Activated CD4-positive, CD25-positive, alpha-beta regulatory T cell treated with anti-CD3 and anti-CD28 coated beads, Interleukin-2, amount 50 U/mL, for 16 hours (primary cell): ENCODE data around the gene MYBPH.

Experiments
- DNase-seq: peaks from one replicate; pipeline ENCODE4 v3.0.0-alpha.2; 2020; ENCODE audit warnings: low read depth, low spot score

The MYBPH gene

DNA sequence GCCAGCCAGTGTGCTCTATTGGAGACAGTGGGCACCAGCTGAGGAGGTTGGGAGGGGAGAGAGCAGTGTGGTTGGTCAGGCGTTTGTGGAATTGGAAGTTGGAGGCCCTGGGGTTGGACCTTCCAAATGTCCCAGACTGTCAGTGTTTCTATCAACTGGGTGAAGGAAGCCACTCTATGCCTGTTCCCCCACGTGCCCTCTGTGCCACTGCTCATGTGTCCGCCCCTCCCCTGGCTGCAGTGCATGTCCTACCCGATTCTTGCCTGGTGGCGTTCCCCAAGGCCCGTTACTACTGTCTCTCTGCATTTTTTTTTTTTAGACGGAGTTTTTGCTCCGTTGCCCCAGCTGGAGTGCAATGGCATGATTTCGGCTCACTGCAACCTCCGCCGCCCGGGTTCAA is 27.0 kb downstream of the MYBPH start:
- no peak for DNase-seq

DNA sequence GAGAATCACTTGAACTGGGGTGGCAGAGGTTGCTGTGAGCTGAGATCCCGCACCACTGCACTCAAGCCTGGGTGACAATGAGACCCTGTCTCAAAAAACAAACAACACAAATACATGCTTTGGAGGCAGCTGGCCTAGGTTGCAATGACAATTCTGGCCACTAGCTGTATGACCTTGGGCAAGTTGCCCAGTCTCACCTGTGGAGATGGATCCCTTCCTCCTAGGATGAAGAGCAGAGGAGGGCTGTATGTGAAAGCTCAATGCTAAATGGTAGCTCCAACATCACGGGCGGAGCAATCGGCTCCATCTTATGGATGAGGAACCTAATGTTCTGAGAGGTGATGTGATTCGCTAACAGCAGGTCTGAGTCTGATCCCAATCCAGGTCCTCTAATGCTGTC is 27.5 kb downstream of the MYBPH start:
- DNase-seq = no peak

DNA sequence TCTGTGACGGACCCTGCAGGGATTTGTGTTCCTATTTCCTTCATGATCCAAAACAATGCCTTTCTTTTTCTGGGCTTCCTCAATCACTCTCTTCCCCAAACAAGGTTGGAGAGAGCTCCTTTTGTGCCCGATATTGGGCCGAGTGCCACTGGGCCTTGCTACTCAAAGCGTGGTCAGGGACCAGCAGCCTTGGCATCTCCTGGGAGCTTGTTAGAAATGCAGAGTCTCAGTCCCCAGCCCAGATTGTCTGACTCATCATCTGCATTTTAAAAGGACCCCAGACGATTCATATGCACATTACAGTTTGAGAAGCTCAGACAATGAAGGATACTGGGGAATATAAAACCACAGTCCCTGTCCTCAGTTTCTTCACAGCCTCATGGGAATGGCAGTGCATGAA is 28.2 kb downstream of the MYBPH start:
- DNase-seq = no peak

DNA sequence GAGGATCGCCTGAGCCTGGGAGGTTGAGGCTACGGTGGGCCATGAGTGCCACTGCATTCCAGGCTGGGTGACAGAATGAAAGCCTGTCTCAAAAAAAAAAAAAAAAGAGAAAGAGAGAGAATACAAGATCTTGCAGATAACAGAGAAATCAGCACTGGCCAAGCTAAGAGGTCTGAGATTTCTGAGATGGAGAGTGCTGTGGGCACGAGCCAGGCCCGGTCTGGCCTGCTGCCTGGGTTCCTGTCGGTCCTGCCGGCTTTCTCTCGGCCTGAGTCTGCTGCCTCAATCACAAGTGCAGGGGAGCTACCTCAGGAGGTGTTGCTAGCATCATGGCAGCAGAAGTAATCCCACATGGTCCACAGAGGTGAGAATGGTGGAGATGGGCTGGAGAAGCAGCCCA is 29.1 kb downstream of the MYBPH start:
- DNase-seq = no peak

DNA sequence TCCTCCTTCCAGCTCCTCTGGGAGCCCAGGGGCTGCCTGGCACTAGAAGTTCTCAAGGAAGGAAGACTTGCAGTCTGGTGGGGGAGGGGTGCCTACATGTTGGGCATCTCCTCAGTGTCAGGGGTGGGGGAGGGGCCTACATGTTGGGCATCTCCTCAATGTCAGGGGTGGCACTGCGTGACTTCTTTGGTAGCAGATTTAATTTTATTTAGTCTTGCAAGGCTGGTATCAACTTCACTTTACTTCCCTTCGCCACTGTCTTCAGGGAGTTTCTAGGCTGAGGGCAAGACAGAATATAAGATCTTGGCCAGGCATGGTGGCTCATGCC is 29.6 kb downstream of the MYBPH start:
- DNase-seq = no peak

DNA sequence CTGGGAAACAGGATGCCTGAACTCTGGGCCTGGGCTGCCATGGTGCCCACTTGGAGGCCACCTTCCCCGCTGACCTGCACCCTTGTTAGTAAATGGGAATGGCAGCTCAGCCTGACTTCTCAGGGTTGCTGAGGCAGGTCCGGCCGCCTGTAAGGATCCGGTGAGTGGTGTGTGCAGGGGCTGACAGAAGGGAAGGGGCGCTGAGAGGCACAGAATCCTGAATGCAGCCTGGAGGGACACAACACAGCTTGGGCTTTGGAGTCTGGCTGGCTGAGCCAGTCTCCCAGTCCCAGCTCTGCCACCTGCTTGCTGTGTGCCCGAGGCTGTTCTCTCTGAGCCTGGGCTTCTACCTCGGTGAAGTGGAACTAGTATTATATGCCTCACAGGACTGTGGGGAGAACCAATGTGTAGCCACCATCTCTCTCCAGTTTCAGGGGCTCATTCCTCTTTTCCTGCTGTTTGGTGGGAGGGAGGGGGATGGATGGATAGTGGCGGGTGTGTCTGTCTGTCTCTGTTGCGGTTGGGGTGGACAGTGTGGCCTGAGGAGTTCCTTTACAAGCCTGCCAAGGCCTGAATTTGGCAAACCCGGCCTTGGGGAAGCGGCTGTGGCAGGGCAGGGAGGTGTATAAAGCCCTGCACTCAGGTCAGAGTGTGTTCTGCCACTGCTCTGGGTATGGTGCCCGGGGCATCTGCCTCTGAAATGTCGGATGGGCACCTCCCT is 30.1 kb downstream of the MYBPH start:
- no peak for DNase-seq

DNA sequence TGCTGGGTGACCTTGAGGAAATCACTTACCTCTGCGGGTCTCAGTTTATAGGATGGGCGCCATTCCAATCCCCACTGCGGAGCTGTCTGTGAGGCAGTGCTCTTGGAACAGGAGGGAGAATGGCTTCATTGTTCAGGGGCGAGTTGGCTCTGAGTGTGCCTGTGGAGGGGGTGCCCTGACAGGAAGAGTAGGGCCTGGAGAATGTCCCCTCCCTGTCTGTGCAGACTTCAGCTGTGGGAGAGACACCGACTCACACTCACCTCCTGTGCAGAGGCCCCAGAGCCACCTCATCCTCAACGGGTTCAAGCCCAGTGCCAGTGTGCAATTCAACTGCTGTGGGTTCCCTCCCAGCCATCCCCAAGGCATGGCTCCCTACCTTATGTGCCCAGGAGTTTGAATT is 31.0 kb downstream of the MYBPH start:
- no peak for DNase-seq

DNA sequence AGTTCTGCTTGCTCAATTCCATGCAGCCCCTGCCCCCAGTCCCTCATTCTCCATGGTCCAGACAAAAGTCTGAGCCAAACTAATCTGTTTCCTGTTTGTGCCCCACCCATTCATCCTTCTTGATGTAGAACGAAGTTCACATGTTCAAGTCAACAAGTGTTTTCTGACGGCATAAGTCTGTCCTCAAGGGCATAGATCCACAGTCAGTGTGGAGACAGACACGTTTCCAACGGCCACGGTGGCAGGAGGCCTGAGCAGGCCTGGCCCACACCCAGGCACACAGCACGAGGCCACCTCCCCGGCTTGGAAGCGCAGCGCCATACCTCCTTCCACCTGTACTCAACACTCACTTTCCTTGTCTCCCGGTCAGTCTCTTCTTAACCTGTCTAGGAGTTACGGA is 32.0 kb downstream of the MYBPH start:
- no peak for DNase-seq

DNA sequence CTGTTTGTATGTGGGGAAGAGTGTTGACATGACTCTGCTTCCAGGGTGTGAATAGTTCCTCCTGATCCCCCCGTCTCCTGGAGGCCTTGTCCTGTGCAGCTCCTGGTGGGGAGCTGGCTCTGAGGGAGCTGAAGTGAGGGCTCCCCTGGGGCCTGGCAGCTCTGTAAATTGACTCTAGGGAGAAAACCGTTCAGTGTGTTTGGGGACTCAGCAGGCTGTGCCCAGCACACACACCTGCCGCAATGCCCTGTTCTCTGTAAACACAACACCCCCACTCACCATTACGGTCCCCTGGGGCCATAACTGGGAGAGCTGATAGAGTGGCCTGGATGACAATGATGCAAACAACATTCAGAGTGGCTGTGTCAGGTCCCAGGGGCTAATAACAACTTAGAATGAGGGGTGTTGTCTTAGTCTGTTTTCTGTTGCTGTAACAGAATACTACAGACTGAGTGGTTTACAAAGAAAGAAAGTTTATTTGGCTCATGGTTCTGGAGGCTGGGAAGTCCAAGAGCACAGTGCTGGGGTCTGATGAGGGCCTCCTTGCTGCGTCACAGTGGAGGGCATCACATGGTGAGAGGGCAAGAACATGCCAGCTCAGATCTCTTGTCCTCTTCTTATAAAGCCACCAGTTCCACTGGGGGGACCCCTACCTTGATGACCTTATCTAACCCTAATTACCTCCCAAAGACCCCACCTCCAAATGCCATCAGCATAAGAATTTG is 32.8 kb downstream of the MYBPH start:
- no peak for DNase-seq

DNA sequence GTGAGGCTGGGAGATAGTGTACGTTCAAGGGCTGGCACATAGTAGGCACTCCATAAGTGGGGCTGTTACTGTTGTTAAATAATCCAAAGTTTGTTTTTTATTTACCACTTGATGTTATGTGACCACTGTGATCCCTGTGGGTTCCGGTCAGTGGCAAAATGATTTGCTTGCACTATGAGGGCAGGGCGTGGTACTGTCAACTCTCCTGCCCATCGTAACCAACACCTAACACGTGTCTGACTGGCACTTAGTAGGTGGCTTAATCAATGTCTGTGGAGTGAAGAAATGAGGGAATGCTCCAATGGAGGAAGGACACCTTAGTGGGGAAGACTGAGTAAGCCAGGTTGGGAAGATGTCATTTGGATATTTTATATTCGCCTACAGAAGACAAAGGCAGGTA is 33.5 kb downstream of the MYBPH start:
- DNase-seq = no peak

DNA sequence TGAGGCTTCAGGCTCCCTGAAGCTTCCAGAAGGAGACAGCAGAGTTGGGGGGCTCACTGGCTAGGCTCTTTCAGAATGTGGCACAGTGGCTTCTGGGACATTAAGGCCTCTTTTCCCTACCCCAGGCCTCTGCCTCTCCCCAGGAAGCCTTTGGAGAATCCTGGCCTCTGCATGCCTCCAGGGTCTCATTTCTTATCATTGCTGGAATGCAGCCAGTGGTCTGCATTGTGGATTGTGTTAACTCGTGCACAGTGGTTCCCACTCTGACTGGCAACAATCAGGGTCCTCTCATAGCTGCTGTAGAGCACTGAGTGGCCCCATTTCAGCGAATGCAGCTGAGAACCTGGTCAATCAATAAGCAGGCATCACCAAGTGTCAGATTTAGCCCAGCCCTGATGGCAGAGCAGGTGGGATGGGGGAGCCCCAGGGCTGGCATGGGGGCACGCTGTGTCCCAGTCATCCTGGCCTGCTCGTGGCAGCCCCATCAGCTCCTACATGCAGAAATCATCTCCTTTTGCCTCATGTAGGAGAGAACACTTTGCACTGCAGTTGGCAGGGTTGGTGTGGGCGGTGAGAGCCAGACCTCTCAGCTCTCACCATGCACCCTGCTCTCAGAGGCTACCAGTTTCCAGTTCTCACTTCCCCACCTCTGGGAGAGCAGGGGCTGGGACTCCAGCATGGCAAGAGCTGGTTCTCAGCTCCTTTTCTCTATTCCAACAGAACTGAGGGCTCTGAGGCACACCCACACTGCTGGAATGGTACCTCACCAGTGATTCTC is 34.7 kb downstream of the MYBPH start:
- no peak for DNase-seq

DNA sequence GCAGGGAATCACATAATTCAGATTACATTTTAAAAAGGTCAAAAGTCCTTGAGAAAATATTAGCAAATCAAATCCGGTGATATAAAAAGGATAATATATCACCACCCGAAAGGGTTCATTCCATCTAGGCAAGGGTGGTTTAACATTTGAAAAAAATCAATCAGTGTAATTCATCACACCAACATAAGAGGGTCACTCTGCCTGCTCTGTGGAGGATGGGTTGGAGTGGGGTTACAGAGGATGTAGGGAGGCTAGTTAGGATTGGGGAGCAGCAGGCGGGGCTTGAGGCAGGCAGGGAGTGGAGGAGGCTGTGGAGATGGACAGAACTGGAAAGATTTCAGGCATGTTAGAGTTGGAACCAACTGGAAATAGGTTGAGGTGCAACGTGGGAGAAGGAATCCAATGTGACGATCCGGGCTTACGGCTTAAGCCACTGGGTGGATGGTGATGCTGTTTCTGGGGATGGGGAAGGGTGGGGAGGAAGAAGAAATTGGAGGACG is 35.6 kb downstream of the MYBPH start:
- DNase-seq = no peak

DNA sequence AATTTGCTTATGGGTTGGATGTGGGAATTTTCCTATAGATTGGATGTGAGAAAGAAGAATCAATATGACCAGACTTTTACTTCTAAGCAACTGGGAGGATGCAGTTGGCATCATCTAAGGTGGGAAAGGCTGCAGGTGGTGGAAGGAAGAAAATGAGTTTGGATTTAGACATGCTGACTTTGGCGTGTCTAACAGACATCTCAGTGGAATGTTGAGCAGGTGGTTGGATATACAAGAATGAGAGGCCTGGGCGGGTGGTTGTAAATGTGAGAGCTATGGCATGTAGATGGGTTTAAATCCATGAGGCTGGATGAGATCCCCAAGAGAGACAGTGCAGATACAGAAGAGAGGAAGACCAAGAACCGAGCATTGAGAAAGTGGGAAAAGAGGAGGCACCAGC is 37.6 kb downstream of the MYBPH start:
- DNase-seq = no peak

DNA sequence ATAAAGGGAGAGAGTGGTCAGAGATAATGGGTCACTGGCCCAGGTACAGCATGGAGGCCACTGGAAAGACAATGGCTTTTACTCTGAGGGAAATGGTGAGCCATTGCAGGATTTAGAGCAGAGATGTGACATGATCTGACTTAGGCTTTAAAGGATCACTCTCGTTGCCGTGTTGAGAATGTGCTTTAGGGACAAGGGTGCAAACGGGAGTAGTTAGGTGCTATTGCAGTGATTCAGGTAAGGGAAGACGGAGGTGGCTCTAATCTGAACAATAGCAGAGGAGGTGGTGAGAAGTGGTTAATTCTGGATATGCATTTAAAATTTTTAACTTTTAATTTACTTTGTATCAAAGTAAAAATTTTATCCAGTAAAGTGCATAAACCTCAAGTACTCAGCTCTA is 38.3 kb downstream of the MYBPH start:
- no peak for DNase-seq

DNA sequence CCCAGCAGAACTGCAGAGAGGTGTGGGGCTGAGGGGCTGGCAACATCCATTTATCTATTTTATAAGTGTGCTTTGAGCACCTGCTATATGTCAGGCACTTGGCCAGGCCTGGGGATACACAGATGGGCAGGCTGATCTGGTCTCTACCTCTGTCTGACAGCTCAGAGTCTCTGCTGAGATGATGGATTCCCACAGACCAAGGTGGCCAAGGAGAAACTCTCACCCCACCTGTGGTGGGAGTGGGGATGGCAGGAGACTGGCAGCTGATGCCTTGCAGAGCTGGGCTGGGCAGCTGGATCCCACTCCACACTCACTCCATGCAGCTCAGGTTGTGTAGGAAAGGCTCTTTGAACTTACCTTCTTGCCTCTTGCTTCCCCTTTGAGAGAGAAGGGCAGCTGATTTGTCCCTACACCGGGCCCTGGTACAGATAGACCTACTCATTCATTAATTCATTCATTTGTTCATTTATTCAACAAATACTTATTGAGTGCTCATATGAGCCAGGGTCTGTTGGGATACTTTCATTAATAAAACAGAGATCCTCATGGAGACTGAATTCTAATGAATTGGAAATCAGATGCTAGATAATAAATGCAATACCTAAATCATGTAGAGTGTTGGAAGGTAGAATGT is 39.1 kb downstream of the MYBPH start:
- no peak for DNase-seq

DNA sequence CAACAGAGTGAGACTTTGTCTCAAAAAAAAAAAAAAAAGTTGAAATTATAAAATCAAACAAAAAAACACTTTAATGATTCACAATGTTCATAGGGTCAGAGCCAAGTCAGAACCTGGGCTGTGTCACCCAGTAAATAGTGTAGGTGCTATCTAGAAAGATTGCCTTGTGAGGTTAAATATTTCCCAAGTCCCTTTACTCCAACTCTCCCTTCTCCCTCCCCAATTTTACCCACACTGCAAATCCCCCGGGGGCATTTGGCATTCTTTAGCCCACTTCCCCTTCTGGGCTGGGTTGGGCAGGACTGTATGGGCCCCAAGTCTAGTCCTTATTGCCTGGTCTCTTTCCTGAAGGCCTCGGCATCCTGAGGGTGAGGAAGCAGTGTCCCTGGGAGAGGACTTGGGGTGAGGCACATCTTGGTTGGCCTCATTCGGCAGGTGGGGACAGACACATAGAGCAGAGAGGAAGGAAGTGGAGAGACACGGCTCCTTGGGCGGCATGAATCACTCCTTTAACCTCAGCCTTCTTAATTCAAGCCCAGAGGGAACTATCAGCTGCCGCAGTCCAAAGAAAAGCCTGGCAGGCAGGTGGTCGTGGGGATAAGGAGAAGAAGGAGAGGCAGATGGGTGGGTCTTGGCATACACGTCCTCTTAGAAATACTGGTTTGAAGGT is 39.9 kb downstream of the MYBPH start:
- DNase-seq = no peak

DNA sequence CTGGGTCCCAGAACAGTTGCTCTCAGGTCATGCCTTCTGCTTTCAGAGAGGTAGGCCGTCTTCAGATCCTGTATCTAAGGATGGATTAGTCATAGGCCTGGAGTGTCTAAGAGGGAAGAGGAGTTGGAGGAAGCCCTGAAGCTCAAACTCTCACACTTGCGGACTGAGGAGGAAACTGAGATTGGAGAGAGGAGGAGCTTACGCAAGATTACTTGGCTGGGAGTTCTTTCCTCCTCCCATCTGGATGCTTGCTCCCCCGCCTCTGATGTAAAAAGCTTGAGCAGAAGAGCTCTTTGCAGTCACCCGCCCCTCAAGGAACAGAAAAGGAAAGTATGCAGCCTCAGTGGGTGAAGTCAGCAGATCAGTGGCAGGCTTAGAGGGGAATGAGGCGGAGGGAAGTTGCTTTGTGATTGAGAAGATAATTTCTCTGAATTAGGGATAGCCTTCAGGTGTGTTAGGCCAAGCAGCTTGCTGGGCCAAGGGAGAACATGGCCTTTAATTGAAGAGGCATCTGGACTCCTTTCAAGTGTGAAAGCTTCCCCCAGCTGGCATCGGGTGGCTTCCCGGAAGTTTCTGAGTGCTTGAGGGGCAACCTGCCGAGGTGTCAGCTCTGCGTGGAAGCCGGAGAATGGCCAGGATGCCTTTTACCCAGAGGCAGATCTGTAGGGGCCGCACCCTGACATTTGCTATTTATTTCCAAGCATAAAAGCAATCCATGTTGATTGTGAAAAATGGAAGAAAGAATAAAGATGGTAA is 41.5 kb downstream of the MYBPH start:
- DNase-seq = no peak

DNA sequence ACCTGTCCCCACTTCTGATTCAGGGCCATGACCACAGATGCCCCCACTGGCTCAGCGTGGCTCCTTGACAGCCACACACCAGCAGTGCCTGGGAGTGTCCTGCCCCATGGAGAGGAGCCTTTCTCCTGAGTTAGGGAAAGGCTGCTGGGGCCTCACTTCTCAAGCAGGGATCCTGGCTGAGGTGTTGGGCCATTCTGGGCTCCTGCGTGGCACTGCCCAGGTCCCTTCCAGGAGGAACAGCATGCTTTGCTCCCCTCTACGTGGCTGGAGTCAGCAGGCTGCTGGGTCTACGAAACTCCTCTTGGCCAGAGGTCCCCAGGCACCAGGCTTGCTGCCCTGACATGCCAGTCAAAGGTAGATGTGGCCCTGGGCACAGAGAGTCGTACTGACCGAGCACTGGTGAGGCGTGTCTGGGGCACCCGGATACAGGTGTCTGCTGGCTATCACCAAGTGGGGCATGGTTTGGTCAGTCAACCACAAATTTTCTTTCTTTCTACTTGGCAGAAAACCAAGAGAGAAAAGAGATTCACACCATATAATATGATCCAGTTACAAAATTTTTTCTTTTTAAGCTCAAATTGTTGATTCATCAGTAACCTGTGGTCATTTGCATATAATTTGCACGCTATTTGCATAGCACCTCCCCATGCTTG is 44.0 kb downstream of the MYBPH start:
- no peak for DNase-seq

DNA sequence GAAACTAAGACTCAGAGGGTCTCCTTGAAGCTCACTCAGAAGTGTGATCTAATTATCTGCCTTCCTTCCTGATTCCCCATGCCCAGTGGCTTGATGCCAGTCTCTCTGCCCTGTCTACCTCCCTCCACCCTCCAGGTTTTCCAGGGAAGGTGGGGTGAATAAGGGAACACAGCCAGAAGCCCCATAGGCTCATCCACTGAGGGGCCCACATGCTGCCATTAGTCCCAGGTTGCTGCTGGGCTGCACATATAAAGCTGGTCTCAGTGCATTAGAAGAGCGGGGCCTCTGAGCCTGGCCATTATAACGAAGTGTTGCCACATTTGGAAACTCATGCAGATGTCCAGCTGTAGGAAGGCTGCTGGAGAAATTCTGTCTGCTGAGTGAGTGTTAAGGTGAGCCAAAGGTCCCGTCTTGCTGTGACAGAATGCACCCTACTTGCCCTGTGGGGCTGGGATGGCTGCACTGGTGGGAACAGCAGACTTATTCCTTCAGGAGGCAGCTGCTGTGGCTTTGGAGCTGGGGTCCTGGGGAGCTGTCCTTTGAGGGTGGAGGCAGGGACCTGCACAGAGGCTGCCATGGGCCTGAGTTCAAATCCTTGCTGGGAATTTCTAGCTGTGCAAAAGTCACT is 45.2 kb downstream of the MYBPH start:
- no peak for DNase-seq
